Measurements from ENCODE around the gene MAK.
A peak's percentile ranks its signal among the peaks of the same experiment; 100 is the strongest.

The MAK gene

GRCh38 chr6:10857259-10857658 is 18.9 kb upstream of the MAK start:
- no peak for TF ChIP-seq CTCF (IDR thresholded peaks at IDR 0.05)

- no peak for TF ChIP-seq CTCF (IDR thresholded peaks at IDR 0.05)
These were observed 16.7 kb upstream of the MAK start for GRCh38 chr6:10854922-10855632.

- TF ChIP-seq CTCF (IDR thresholded peaks at IDR 0.05) = no peak
These were observed 14.1 kb upstream of the MAK start for GRCh38 chr6:10852361-10852960.

- no peak for TF ChIP-seq CTCF (IDR thresholded peaks at IDR 0.05)
These were observed 12.4 kb upstream of the MAK start for GRCh38 chr6:10850728-10851127.

GRCh38 chr6:10849901-10850300 is 11.6 kb upstream of the MAK start:
- TF ChIP-seq CTCF (IDR thresholded peaks at IDR 0.05) = no peak

- peak; percentile 57 for TF ChIP-seq CTCF (IDR thresholded peaks at IDR 0.05)
These were observed 9.3 kb upstream of the MAK start for GRCh38 chr6:10847684-10848083.

- no peak for TF ChIP-seq CTCF (IDR thresholded peaks at IDR 0.05)
These were observed 5.2 kb upstream of the MAK start for GRCh38 chr6:10843554-10843953.

All from LNCAP (cell line).